H9 (cell line): Measurements from ENCODE around the gene MT2A. TPM values are rescaled to one million over a fixed set of nuclear protein-coding genes. Genes with fewer than 3 reads are reported as not detected.

ENCODE experiments used
- DNase-seq: peaks from one replicate; pipeline ENCODE4 v3.0.0-alpha.2; 2017
- H2AFZ ChIP-seq: one replicate; pipeline ENCODE4 v1.6.1; 2013; ENCODE audit warnings: mild to moderate bottlenecking, low read length, control low read depth, moderate library complexity
- H2AK5ac ChIP-seq: 2 replicates; pipeline ENCODE4 v1.6.1; 2013; ENCODE audit warnings: low read length, control low read depth, mixed read lengths; ENCODE audit not compliant: insufficient read length
- H2BK120ac ChIP-seq: one replicate; pipeline ENCODE4 v1.6.1; 2013; ENCODE audit warnings: low read depth, mild to moderate bottlenecking, low read length, control low read depth, inconsistent platforms; ENCODE audit not compliant: poor library complexity, severe bottlenecking
- H2BK12ac ChIP-seq: 2 replicates; pipeline ENCODE4 v1.6.1; 2013; ENCODE audit warnings: low read length, control low read depth, mixed read lengths, low read depth; ENCODE audit not compliant: insufficient read length
- H2BK15ac ChIP-seq: 2 replicates; pipeline ENCODE4 v1.6.1; 2013; ENCODE audit warnings: low read depth, low read length, control low read depth
- H2BK20ac ChIP-seq: one replicate; pipeline ENCODE4 v1.6.1; 2013; ENCODE audit warnings: low read depth, mild to moderate bottlenecking, low read length, control low read depth, inconsistent platforms; ENCODE audit not compliant: poor library complexity, severe bottlenecking
- H2BK5ac ChIP-seq: 2 replicates; pipeline ENCODE4 v1.6.1; 2013; ENCODE audit warnings: low read length, control low read depth, mixed read lengths; ENCODE audit not compliant: insufficient read length
- H3K14ac ChIP-seq: 2 replicates; pipeline ENCODE4 v1.6.1; 2013; ENCODE audit warnings: low read length, control low read depth; ENCODE audit not compliant: insufficient read depth
- H3K18ac ChIP-seq: 2 replicates; pipeline ENCODE4 v1.6.1; 2013; ENCODE audit warnings: low read depth, mild to moderate bottlenecking, mixed read lengths, low read length, control low read depth; ENCODE audit not compliant: insufficient read length
- H3K23ac ChIP-seq: 2 replicates; pipeline ENCODE4 v1.6.1; 2013; ENCODE audit warnings: low read length, control low read depth, mixed read lengths, low read depth; ENCODE audit not compliant: insufficient read length
- H3K23me2 ChIP-seq: 2 replicates; pipeline ENCODE4 v1.6.1; 2013; ENCODE audit warnings: low read depth, mild to moderate bottlenecking, mixed read lengths, low read length, control low read depth; ENCODE audit not compliant: insufficient read length, poor library complexity, severe bottlenecking
- H3K27ac ChIP-seq: 2 replicates; pipeline ENCODE4 v1.5.1; 2013; ENCODE audit warnings: low read length, control low read depth, mixed read lengths, low read depth; ENCODE audit not compliant: insufficient read length
- H3K27me3 ChIP-seq: 2 replicates; pipeline ENCODE4 v1.6.1; 2013; ENCODE audit warnings: low read length, control low read depth, inconsistent platforms; ENCODE audit not compliant: insufficient read depth
- H3K4ac ChIP-seq: 2 replicates; pipeline ENCODE4 v1.6.1; 2013; ENCODE audit warnings: low read depth, mild to moderate bottlenecking, control low read depth, inconsistent platforms, low read length, moderate library complexity
- H3K4me1 ChIP-seq: 2 replicates; pipeline ENCODE4 v1.6.1; 2013; ENCODE audit warnings: low read length, control low read depth, inconsistent platforms; ENCODE audit not compliant: insufficient read depth
- H3K4me2 ChIP-seq: 2 replicates; pipeline ENCODE4 v1.6.1; 2013; ENCODE audit warnings: low read length, control low read depth, mixed read lengths; ENCODE audit not compliant: insufficient read length, insufficient read depth
- H3K56ac ChIP-seq: 2 replicates; pipeline ENCODE4 v1.6.1; 2013; ENCODE audit warnings: low read depth, mild to moderate bottlenecking, mixed read lengths, low read length, control low read depth; ENCODE audit not compliant: insufficient read length
- H3K79me1 ChIP-seq: 2 replicates; pipeline ENCODE4 v1.6.1; 2013; ENCODE audit warnings: low read depth, mild to moderate bottlenecking, moderate library complexity, low read length, control low read depth, inconsistent platforms; ENCODE audit not compliant: insufficient read depth, poor library complexity, severe bottlenecking
- H3K79me2 ChIP-seq: 2 replicates; pipeline ENCODE4 v1.6.1; 2013; ENCODE audit warnings: low read length, control low read depth, inconsistent platforms; ENCODE audit not compliant: insufficient read depth
- H3K9ac ChIP-seq: 2 replicates; pipeline ENCODE4 v1.6.1; 2013; ENCODE audit warnings: low read length, control low read depth, mixed read lengths; ENCODE audit not compliant: insufficient read length; ENCODE audit errors: extremely low read depth
- H3K9me3 ChIP-seq: one replicate; pipeline ENCODE4 v1.6.1; 2013; ENCODE audit warnings: low read depth, low read length, inconsistent platforms; ENCODE audit not compliant: control insufficient read depth
- H3T11ph ChIP-seq: one replicate; pipeline ENCODE4 v1.6.1; 2013; ENCODE audit warnings: mild to moderate bottlenecking, low read length, control low read depth, inconsistent platforms
- H4K20me1 ChIP-seq: one replicate; pipeline ENCODE4 v1.6.1; 2013; ENCODE audit not compliant: control insufficient read depth, insufficient read length, insufficient read depth
- H4K5ac ChIP-seq: 2 replicates; pipeline ENCODE4 v1.6.1; 2013; ENCODE audit warnings: low read depth, mild to moderate bottlenecking, mixed read lengths, low read length, control low read depth; ENCODE audit not compliant: insufficient read length
- H4K8ac ChIP-seq: replicated peaks from 2 replicates; pipeline ENCODE4 v1.6.1; 2013; ENCODE audit warnings: low read length, control low read depth, mixed read lengths, low read depth; ENCODE audit not compliant: insufficient read length
- H4K91ac ChIP-seq: 2 replicates; pipeline ENCODE4 v1.6.1; 2013; ENCODE audit warnings: low read depth, mild to moderate bottlenecking, moderate library complexity, mixed read lengths, low read length, control low read depth; ENCODE audit not compliant: insufficient read length
- H3K27ac Mint-ChIP-seq, 3 experiments: 2 replicates in 2 of 3; 3 replicates in 1 of 3; pipeline ENCODE4 v1.8.0; 2020 to 2021; ENCODE audit warnings: mixed read lengths in 3 of 3, mild to moderate bottlenecking in 1 of 3, moderate library complexity in 1 of 3
- H3K27me3 Mint-ChIP-seq: 2 replicates; pipeline ENCODE4 v1.8.0; 2021; ENCODE audit warnings: low read depth, mild to moderate bottlenecking, moderate library complexity, mixed read lengths
- H3K36me3 Mint-ChIP-seq, 3 experiments: 2 replicates in 2 of 3; 3 replicates in 1 of 3; pipeline ENCODE4 v1.8.0; 2020 to 2021; ENCODE audit warnings: low read depth in 3 of 3, mixed read lengths in 3 of 3; ENCODE audit not compliant: insufficient read depth in 1 of 3
- H3K4me1 Mint-ChIP-seq, 2 experiments: 2 replicates each; pipeline ENCODE4 v1.8.0; 2020; ENCODE audit warnings: mixed read lengths in 2 of 2
- H3K4me3 Mint-ChIP-seq, 2 experiments: 2 replicates in 1 of 2; 3 replicates in 1 of 2; pipeline ENCODE4 v1.8.0; 2020 to 2021; ENCODE audit warnings: mild to moderate bottlenecking in 2 of 2, mixed read lengths in 2 of 2, moderate library complexity in 1 of 2
- H3K9me3 Mint-ChIP-seq, 2 experiments: 2 replicates in 1 of 2; 3 replicates in 1 of 2; pipeline ENCODE4 v1.8.0; 2020; ENCODE audit warnings: mild to moderate bottlenecking in 2 of 2, mixed read lengths in 2 of 2, moderate library complexity in 1 of 2
- WGBS: extraction: QIAGEN DNeasy Blood & Tissue Kit; methylation state at CpG from one replicate; pipeline ENCODE4 v1.1.7; 2013; ENCODE audit warnings: missing lambda C conversion rate, low lambda C conversion rate, mixed read lengths; ENCODE audit not compliant: insufficient read length; ENCODE audit errors: extremely low coverage; 5-methylcytosine and 5-hydroxymethylcytosine counted together
- total RNA-seq: library from RNA; stranded (reverse); gene quantifications from 2 replicates; pipeline ENCODE4 v1.2.1, GENCODE V29; 2021
- TF ChIP-seq, protein P1 (sequence below): fragments of 200-600 bp; sonication (generic); conservative IDR thresholded peaks from 3 replicates; pipeline ENCODE4 v1.8.0; 2021; ENCODE audit warnings: antibody characterized with exemption, mild to moderate bottlenecking

The MT2A gene
- total RNA-seq, 1 experiment from 2014 or later, result 63.1 TPM

- Histone ChIP-seq H4K8ac (no peak within 1 kb of the TSS), H2BK5ac (no peak within 1 kb of the TSS), H3K79me1 (no peaks in the 10 kb centered on the region), H4K5ac (no peak within 1 kb of the TSS), H3K56ac (no peak within 1 kb of the TSS), H2AK5ac (no peak within 1 kb of the TSS), H3K14ac (no peak within 1 kb of the TSS; the same call in 1 of the 2 replicates), H4K20me1 (no peaks in the 10 kb centered on the region), H3K79me2 (no peaks in the 10 kb centered on the region), H3K4me1 (no peaks in the 10 kb centered on the region; the same call in 1 of the 2 replicates), H2BK12ac (no peak within 1 kb of the TSS), H3K9me3 (peaks cover 6% of the 10 kb centered on the region), H2BK20ac (no peak within 1 kb of the TSS), H2AFZ (peak within 1 kb of the TSS; percentile 9), H3K27ac (no peak within 1 kb of the TSS), H3T11ph (no peak within 1 kb of the TSS), H3K23me2 (peaks cover 9% of the 10 kb centered on the region), H2BK120ac (no peak within 1 kb of the TSS), H2BK15ac (no peak within 1 kb of the TSS), H3K23ac (no peak within 1 kb of the TSS), H3K27me3 (peaks cover 58% of the 10 kb centered on the region), H3K9ac (no peak within 1 kb of the TSS), H4K91ac (no peak within 1 kb of the TSS), H3K4me2 (peak within 1 kb of the TSS; percentile 71), H3K18ac (no peak within 1 kb of the TSS), H3K4ac (no peak within 1 kb of the TSS)
- Mint-ChIP-seq H3K27ac (no peak within 1 kb of the TSS; a peak in 1 of 7 replicates), H3K4me3 (peak within 1 kb of the TSS; percentile 78 to 88), H3K4me1 (peaks cover 45 to 51% of the 10 kb centered on the region in 2 experiments), H3K9me3 (peaks cover 3 to 14% of the 10 kb centered on the region in 2 experiments; a peak in 3 of 5 replicates), H3K27me3 (peaks cover 92% of the 10 kb centered on the region), H3K36me3 (peaks cover 4 to 8% (median 5%) of the 10 kb centered on the region in 3 experiments; a peak in 6 of 7 replicates)
- WGBS, result no CpG with 5 or more reads among the region's 62 CpGs
- no peak for DNase-seq
- TF ChIP-seq, protein P1, sequence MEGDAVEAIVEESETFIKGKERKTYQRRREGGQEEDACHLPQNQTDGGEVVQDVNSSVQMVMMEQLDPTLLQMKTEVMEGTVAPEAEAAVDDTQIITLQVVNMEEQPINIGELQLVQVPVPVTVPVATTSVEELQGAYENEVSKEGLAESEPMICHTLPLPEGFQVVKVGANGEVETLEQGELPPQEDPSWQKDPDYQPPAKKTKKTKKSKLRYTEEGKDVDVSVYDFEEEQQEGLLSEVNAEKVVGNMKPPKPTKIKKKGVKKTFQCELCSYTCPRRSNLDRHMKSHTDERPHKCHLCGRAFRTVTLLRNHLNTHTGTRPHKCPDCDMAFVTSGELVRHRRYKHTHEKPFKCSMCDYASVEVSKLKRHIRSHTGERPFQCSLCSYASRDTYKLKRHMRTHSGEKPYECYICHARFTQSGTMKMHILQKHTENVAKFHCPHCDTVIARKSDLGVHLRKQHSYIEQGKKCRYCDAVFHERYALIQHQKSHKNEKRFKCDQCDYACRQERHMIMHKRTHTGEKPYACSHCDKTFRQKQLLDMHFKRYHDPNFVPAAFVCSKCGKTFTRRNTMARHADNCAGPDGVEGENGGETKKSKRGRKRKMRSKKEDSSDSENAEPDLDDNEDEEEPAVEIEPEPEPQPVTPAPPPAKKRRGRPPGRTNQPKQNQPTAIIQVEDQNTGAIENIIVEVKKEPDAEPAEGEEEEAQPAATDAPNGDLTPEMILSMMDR, result no peak
These were observed 17.0 kb downstream of the MT2A start, which contains the start of gene MT1E for GRCh38 chr16:56625140-56625942. TSS of gene MT1E (plus strand) at chr16:56625781. CDS start at chr16:56625852, 71 bp downstream.
